Smooth muscle cell (in vitro differentiated cells): ENCODE measurements around the gene NUBP2. TPM values are rescaled to one million over a fixed set of nuclear protein-coding genes. Genes with fewer than 3 reads are reported as not detected.

Experiments
- DNase-seq: peaks from one replicate; lab custom pipeline; 2025; ENCODE audit not compliant: unreplicated experiment; lab: John Stamatoyannopoulos, UW
- H2AFZ ChIP-seq: fragments of 200-600 bp; sonication (generic); 2 replicates; pipeline ENCODE4 v1.6.0; 2016; ENCODE audit warnings: antibody characterized with exemption, low read depth, mild to moderate bottlenecking
- H3F3A ChIP-seq: fragments of 200-600 bp; sonication (generic); 2 replicates; pipeline ENCODE4 v1.6.0; 2017; ENCODE audit warnings: antibody characterized with exemption, low read depth
- H3K27ac ChIP-seq: fragments of 200-600 bp; sonication (generic); 2 replicates; pipeline ENCODE4 v1.5.1; 2016; ENCODE audit warnings: low read depth, mild to moderate bottlenecking
- H3K27me3 ChIP-seq: fragments of 200-600 bp; sonication (generic); 2 replicates; pipeline ENCODE4 v1.6.1; 2016; ENCODE audit warnings: low read depth, mild to moderate bottlenecking
- H3K36me3 ChIP-seq: fragments of 200-600 bp; sonication (generic); 2 replicates; pipeline ENCODE4 v1.5.1; 2016; ENCODE audit warnings: low read depth
- H3K4me1 ChIP-seq: fragments of 200-600 bp; sonication (generic); 2 replicates; pipeline ENCODE4 v1.5.1; 2016; ENCODE audit warnings: low read depth
- H3K4me2 ChIP-seq: fragments of 200-600 bp; sonication (generic); 2 replicates; pipeline ENCODE4 v1.6.0; 2016; ENCODE audit warnings: mild to moderate bottlenecking
- H3K4me3 ChIP-seq: fragments of 200-600 bp; sonication (generic); 2 replicates; pipeline ENCODE4 v1.5.1; 2016; ENCODE audit warnings: mild to moderate bottlenecking
- H3K79me2 ChIP-seq: fragments of 200-600 bp; sonication (generic); 2 replicates; pipeline ENCODE4 v1.6.0; 2016; ENCODE audit warnings: low read depth, mild to moderate bottlenecking
- H3K9ac ChIP-seq: fragments of 200-600 bp; sonication (generic); 2 replicates; pipeline ENCODE4 v1.6.0; 2016; ENCODE audit warnings: low read depth
- H3K9me3 ChIP-seq: fragments of 200-600 bp; sonication (generic); replicated peaks from 2 replicates; pipeline ENCODE4 v1.5.1; 2016; ENCODE audit warnings: low read depth
- H4K20me1 ChIP-seq: fragments of 200-600 bp; sonication (generic); 2 replicates; pipeline ENCODE4 v1.6.0; 2016; ENCODE audit warnings: low read depth
- WGBS: methylation state at CpG from one replicate; pipeline ENCODE4 v1.1.7; 2016; ENCODE audit warnings: low lambda C conversion rate; 5-methylcytosine and 5-hydroxymethylcytosine counted together
- polyA plus RNA-seq: library from polyadenylated mRNA; unstranded; fragments of >200 nt; fragmentation: Nextera tagmentation; extraction: Ambion mirVana; gene quantifications from 2 replicates; pipeline ENCODE4 v1.2.1, GENCODE V29; 2016
- total RNA-seq: library from RNA; depleted of rRNA; stranded (reverse); fragments of >200 nt; gene quantifications from 2 replicates; pipeline ENCODE4 v1.2.3, GENCODE V29; 2014
- TF ChIP-seq, protein P1 (sequence below): fragments of 200-600 bp; sonication (generic); IDR thresholded peaks from 2 replicates; pipeline ENCODE4 v1.5.1; 2017; ENCODE audit warnings: borderline replicate concordance, mild to moderate bottlenecking, antibody characterized with exemption; ENCODE audit not compliant: insufficient read depth, poor library complexity, severe bottlenecking

Gene NUBP2
- total and polyA plus RNA-seq, 2 experiments from 2014 or later: 48.0 to 80.8 TPM

DNA sequence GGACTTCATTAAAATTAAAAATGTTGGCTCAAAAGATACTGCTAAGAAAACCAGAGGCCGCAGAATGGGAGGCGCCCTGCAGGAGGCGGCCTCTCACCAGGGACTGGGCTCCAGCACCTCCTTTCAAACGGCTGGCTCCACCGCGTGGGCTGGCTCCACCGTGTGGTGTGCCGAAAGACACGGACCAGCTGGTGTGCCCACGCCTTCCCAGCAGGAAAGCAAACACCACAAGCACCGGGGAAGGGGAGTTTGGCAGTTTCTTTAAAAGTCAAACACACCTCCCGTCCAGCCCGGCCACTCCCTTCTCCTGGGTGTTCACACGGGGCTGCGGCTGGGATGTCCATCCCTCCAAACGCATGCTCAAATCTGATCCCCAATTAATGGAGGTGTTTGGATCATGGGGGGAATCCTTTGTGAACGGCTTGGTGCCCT is 30.0 kb downstream of the NUBP2 start:
- TF ChIP-seq, protein P1, sequence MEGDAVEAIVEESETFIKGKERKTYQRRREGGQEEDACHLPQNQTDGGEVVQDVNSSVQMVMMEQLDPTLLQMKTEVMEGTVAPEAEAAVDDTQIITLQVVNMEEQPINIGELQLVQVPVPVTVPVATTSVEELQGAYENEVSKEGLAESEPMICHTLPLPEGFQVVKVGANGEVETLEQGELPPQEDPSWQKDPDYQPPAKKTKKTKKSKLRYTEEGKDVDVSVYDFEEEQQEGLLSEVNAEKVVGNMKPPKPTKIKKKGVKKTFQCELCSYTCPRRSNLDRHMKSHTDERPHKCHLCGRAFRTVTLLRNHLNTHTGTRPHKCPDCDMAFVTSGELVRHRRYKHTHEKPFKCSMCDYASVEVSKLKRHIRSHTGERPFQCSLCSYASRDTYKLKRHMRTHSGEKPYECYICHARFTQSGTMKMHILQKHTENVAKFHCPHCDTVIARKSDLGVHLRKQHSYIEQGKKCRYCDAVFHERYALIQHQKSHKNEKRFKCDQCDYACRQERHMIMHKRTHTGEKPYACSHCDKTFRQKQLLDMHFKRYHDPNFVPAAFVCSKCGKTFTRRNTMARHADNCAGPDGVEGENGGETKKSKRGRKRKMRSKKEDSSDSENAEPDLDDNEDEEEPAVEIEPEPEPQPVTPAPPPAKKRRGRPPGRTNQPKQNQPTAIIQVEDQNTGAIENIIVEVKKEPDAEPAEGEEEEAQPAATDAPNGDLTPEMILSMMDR: peak; percentile 36
- Histone ChIP-seq H4K20me1 (no peaks in the 10 kb centered on the region), H3F3A (peaks cover 8% of the 10 kb centered on the region), H3K27ac (no peak overlapping the region), H3K36me3 (no peaks in the 10 kb centered on the region), H3K27me3 (no peaks in the 10 kb centered on the region), H3K9me3 (no peaks in the 10 kb centered on the region), H3K9ac (no peak overlapping the region), H3K4me2 (peak overlapping the region; percentile 40), H3K79me2 (no peaks in the 10 kb centered on the region), H2AFZ (no peak overlapping the region), H3K4me1 (peaks cover 5% of the 10 kb centered on the region), H3K4me3 (no peak overlapping the region)
- DNase-seq: no peak
- 44% methylated on average over 17 of the region's 17 CpGs for WGBS

DNA sequence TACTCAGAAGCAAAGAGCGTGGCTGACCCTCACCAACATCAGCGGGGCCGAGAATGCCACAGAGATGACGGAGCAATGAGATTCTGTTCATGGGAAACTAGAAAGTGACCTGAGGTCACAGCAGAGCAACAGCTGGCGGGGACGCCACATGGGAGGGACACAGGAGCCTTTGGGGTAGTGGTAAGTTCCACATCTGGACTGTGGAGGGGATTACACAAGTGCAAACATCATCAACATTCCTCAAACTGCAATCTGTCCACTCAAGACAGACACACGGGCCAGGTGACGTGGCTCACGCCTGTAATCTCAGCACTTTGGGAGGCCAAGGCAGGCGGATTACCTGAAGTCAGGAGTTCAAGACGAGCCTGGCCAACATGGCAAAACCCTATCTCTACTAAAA is 32.7 kb downstream of the NUBP2 start:
- Histone ChIP-seq H3K4me3 (no peak overlapping the region), H3F3A (peaks cover 8% of the 10 kb centered on the region), H2AFZ (no peak overlapping the region), H3K4me1 (peaks cover 5% of the 10 kb centered on the region), H3K4me2 (no peak overlapping the region), H3K9me3 (no peaks in the 10 kb centered on the region), H3K36me3 (no peaks in the 10 kb centered on the region), H3K27me3 (no peaks in the 10 kb centered on the region), H3K79me2 (no peaks in the 10 kb centered on the region), H4K20me1 (no peaks in the 10 kb centered on the region), H3K27ac (no peak overlapping the region), H3K9ac (no peak overlapping the region)
- TF ChIP-seq, protein P1: no peak
- no peak for DNase-seq
- WGBS: 97% methylated on average over 11 of the region's 11 CpGs

DNA sequence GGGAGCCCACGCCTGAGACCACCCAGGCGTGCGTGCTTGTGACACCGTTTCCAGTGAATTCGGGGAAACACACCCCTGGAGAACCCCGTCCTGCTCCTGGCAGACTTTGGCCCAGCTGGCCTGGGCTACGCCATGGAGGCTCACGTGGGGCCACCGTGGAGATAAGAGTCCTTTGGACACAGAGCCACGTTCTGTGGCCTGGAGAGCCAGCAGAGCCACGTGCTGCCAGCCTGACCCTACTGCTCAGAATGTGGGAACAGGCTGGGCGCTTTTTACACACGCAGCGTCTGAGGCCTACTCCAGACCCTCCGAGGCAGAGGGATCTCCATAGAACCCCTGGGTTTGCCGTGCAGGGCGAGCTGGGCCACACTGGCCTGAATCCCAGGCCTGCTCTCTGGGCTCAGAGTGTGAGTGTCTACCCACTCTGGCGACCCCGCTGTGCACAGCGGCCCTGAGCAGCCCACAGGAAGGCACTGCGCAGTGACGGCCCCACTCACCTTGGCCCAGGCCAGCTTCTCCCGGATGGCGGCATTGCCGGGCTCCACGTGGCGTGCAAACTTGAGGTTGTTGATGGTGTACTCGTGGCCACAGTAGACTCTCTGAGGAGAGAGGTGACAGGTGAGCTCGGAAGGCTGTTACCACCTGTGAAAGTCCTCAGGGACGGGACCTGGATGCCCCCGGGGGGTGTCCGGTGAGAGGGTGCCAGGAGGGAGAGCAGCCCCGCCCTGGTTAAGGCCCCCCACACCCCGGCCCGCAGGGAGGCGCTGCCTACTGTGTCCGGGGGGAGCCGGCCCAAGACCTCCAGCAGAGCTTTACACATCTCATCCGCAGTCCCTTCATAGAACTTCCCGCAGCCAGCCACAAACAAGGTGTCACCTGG is 33.9 kb downstream of the NUBP2 start:
- TF ChIP-seq, protein P1: no peak
- Histone ChIP-seq H3F3A (peaks cover 8% of the 10 kb centered on the region), H3K79me2 (no peaks in the 10 kb centered on the region), H3K4me3 (no peak overlapping the region), H3K27me3 (no peaks in the 10 kb centered on the region), H3K9me3 (no peaks in the 10 kb centered on the region), H2AFZ (no peak overlapping the region), H3K4me1 (peaks cover 5% of the 10 kb centered on the region), H3K9ac (no peak overlapping the region), H4K20me1 (no peaks in the 10 kb centered on the region), H3K36me3 (no peaks in the 10 kb centered on the region), H3K4me2 (no peak overlapping the region), H3K27ac (no peak overlapping the region)
- 97% methylated on average over 40 of the region's 40 CpGs for WGBS
- no peak for DNase-seq

DNA sequence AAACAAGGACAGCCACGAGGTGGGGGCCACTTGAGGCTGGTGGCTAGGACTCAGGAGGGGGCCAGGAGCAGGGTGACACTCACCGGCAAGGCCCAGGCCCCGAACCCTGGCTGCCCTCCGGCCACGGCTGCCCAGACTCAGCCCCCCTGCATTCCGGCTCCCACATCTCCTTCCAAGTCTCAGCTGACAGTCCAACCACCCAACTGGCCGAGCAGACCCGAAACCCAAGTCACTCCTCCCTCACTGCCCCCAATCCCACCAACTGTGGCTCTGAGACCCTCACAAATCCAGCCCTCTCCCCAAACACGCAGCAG is 34.5 kb downstream of the NUBP2 start:
- TF ChIP-seq, protein P1: no peak
- H3K4me2 ChIP-seq: no peak overlapping the region
- no peak for DNase-seq
- no peaks in the 10 kb centered on the region for H3K9me3 ChIP-seq
- H3K36me3 ChIP-seq: no peaks in the 10 kb centered on the region
- H2AFZ ChIP-seq: no peak overlapping the region
- peaks cover 8% of the 10 kb centered on the region for H3F3A ChIP-seq
- H3K4me1 ChIP-seq: peaks cover 5% of the 10 kb centered on the region
- no peaks in the 10 kb centered on the region for H4K20me1 ChIP-seq
- no peaks in the 10 kb centered on the region for H3K79me2 ChIP-seq
- no peak overlapping the region for H3K4me3 ChIP-seq
- H3K9ac ChIP-seq: no peak overlapping the region
- H3K27ac ChIP-seq: no peak overlapping the region
- WGBS: 98% methylated on average over 9 of the region's 9 CpGs
- no peaks in the 10 kb centered on the region for H3K27me3 ChIP-seq
